B cell (primary cell): ENCODE data around the gene DKK3. TPM values are rescaled to one million over a fixed set of nuclear protein-coding genes. Genes with fewer than 3 reads are reported as not detected.

Experiments used
- ATAC-seq: fragments of 200-7000 bp; cut with Tn5 transposase; one replicate; pipeline ENCODE4 v1.10.0; 2021; ENCODE audit warnings: low read depth, mild to moderate bottlenecking, moderate number of reproducible peaks, moderate library complexity
- CTCF ChIA-PET: fragments of 350-600 bp; sonication (Branson Sonifier 250); formaldehyde crosslinking; loops from one replicate; lab custom pipeline; 2021; ENCODE audit warnings: antibody characterized with exemption, inconsistent platforms; lab: Charles Lee
- POLR2A ChIA-PET: fragments of 350-600 bp; sonication (Branson Sonifier 250); formaldehyde crosslinking; loops from one replicate; lab custom pipeline; 2021; ENCODE audit warnings: antibody characterized with exemption; lab: Charles Lee
- DNase-seq: peaks from one replicate; pipeline ENCODE4 v3.0.0; 2013
- H2AFZ ChIP-seq: 2 replicates; pipeline ENCODE4 v1.6.1; 2012; ENCODE audit warnings: mild to moderate bottlenecking, low read depth, low read length; ENCODE audit not compliant: insufficient read depth, poor library complexity, severe bottlenecking
- H3K27ac ChIP-seq, 2 donors: 1 replicate in 1 of 2; 2 replicates in 1 of 2; pipeline ENCODE4 v1.5.1; 2012 to 2013; ENCODE audit warnings: low read length in 2 of 2, mild to moderate bottlenecking in 2 of 2, moderate library complexity in 1 of 2
- H3K27me3 ChIP-seq, 4 experiments: fragments of 200-600 bp in 1 of 4; sonication (generic) in 1 of 4; replicated peaks in 1 of 4; 1 replicate in 2 of 4; 2 replicates in 2 of 4; pipeline versions ENCODE4 v1.6.1 to v1.7.0; 2013 to 2016; ENCODE audit warnings: low read length in 3 of 4, mild to moderate bottlenecking in 2 of 4, mixed read lengths in 1 of 4, moderate library complexity in 1 of 4; ENCODE audit not compliant: insufficient read depth in 4 of 4, control insufficient read depth in 3 of 4; ENCODE audit errors: control extremely low read depth in 1 of 4
- H3K36me3 ChIP-seq, 2 experiments: replicated peaks in 1 of 2; 1 replicate in 1 of 2; 2 replicates in 1 of 2; pipeline versions ENCODE4 v1.6.1 to v1.7.1; 2013; ENCODE audit warnings: low read length in 1 of 2; ENCODE audit not compliant: insufficient read depth in 2 of 2, control insufficient read depth in 1 of 2; ENCODE audit errors: control extremely low read depth in 1 of 2, extremely low read depth in 1 of 2
- H3K4me1 ChIP-seq, 2 donors: fragments of 200-600 bp in 1 of 2; sonication (generic) in 1 of 2; 1 replicate in 1 of 2; 2 replicates in 1 of 2; pipeline versions ENCODE4 v1.5.1 to v1.6.1; 2013 to 2017; ENCODE audit warnings: low read length in 2 of 2; ENCODE audit not compliant: control insufficient read depth in 2 of 2, insufficient read depth in 2 of 2
- H3K4me2 ChIP-seq: replicated peaks from 2 replicates; pipeline ENCODE3; 2012; ENCODE audit warnings: mild to moderate bottlenecking, low read depth, low read length; ENCODE audit not compliant: poor library complexity, severe bottlenecking
- H3K4me3 ChIP-seq, 5 experiments: fragments of 200-600 bp in 1 of 5; sonication (generic) in 1 of 5; 1 replicate in 3 of 5; 2 replicates in 2 of 5; pipeline versions ENCODE4 v1.5.1 to v1.7.0; 2011 to 2016; ENCODE audit warnings: low read length in 4 of 5, mild to moderate bottlenecking in 4 of 5, low read depth in 2 of 5, control low read depth in 1 of 5, moderate library complexity in 1 of 5; ENCODE audit not compliant: insufficient read depth in 1 of 5; ENCODE audit errors: control extremely low read depth in 1 of 5, extremely low read depth in 1 of 5
- H3K79me2 ChIP-seq: fragments of 200-600 bp; sonication (generic); one replicate; pipeline ENCODE4 v1.6.0; 2016; ENCODE audit warnings: low read length; ENCODE audit not compliant: control insufficient read depth, insufficient read depth
- H3K9ac ChIP-seq: fragments of 200-600 bp; sonication (generic); 2 replicates; pipeline ENCODE4 v1.6.1; 2017; ENCODE audit warnings: mild to moderate bottlenecking, low read length, moderate library complexity
- H3K9me3 ChIP-seq, 3 donors: one replicate each; pipeline versions ENCODE4 v1.6.1 to v1.7.1; 2013; ENCODE audit warnings: low read length in 2 of 3; ENCODE audit not compliant: control insufficient read depth in 2 of 3, insufficient read depth in 1 of 3; ENCODE audit errors: control extremely low read depth in 1 of 3
- H4K20me1 ChIP-seq: 2 replicates; pipeline ENCODE4 v1.6.0; 2012; ENCODE audit warnings: mild to moderate bottlenecking, low read length; ENCODE audit not compliant: insufficient read depth, control insufficient read depth, poor library complexity, severe bottlenecking
- H3K27ac Mint-ChIP-seq: one replicate; pipeline ENCODE4 v1.8.0; 2021; ENCODE audit warnings: mixed read lengths
- H3K27me3 Mint-ChIP-seq: one replicate; pipeline ENCODE4 v1.8.0; 2021; ENCODE audit warnings: mixed read lengths
- H3K4me1 Mint-ChIP-seq: one replicate; pipeline ENCODE4 v1.8.0; 2021; ENCODE audit warnings: mixed read lengths
- H3K4me3 Mint-ChIP-seq: one replicate; pipeline ENCODE4 v1.8.0; 2021; ENCODE audit warnings: mixed read lengths
- H3K9me3 Mint-ChIP-seq: one replicate; pipeline ENCODE4 v1.8.0; 2022; ENCODE audit warnings: mixed read lengths; ENCODE audit not compliant: insufficient read depth
- EZH2 ChIP-seq: IDR thresholded peaks from 2 replicates; pipeline ENCODE4 v1.6.1; 2012; ENCODE audit warnings: borderline replicate concordance, low read depth, mild to moderate bottlenecking, moderate library complexity, low read length; ENCODE audit not compliant: insufficient read depth, poor library complexity, severe bottlenecking
- WGBS: methylation state at CpG from one replicate; pipeline ENCODE4 v1.1.5; 2013; ENCODE audit warnings: missing lambda C conversion rate; ENCODE audit not compliant: insufficient coverage; 5-methylcytosine and 5-hydroxymethylcytosine counted together
- intact Hi-C: fragments of 100-400 bp; cut with micrococcal nuclease; formaldehyde crosslinking; loops from one replicate; pipeline ENCODE4 v1.10.0; 2022
- polyA plus RNA-seq: library from polyadenylated mRNA; depleted of rRNA; stranded (reverse); fragments of >200 nt; gene quantifications from 2 replicates; pipeline ENCODE4 v1.2.3, GENCODE V29; 2012
- total RNA-seq, 2 donors: library from RNA; stranded (reverse); fragments of 120-200 nt in 1 of 2; gene quantifications; 1 replicate in 1 of 2; 2 replicates in 1 of 2; pipeline versions ENCODE4 v1.2.3 to v1.2.4, GENCODE V29; 2013 to 2022
- TF ChIP-seq, protein P1 (sequence below): fragments of 200-600 bp; IDR thresholded peaks from one replicate; pipeline ENCODE4 v1.8.0; 2022; ENCODE audit warnings: antibody characterized with exemption, mild to moderate bottlenecking

Gene DKK3
- total and polyA plus RNA-seq, 2 donors (not counting 1 experiment from before 2014, with no cell fraction given) = 0.33 TPM; not detected in 1

DNA sequence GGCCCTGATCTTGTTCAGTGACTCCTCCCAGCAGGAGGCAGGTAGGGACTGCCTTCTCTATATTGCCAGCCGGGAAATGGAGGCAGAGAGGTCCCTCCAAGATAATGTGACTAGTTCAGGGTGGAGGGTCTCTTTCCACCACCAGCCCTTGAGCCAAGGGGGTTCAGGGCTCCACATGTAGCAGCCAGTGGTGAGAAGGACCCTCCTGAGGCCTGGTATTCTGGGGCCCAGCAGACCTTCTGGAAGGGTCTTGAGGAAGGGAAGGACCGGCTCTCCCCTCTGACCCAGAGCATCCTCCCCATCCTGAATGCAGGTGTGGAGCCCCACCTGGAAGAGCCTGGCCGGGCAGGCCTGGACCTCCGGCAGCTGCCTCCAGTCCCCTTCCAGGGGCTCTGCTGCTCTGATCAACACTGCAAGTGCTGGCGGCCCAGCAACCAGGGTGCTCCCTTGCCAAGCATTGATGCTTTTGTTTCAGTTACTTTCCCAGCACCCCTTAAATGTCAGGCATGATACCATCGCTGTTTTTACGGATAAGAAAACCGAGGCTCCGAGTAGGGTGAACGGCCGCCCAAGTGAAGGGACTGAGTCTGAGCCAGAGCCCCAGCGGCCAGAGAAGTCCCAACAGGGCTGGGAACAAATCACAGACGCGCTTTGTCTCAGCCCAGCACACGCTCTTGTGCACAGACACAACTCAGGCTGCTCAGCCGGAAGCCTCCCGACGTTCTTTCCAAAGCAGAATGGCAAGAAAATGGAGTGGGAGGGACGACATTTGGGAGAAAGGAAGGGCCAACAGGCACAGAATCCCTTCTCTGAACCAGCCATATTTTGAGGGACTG is 38.8 kb downstream of the DKK3 start:
- 93% methylated on average over 14 of the region's 19 CpGs for WGBS
- H3K4me1 ChIP-seq = no peaks in the 10 kb centered on the region
- no peaks in the 10 kb centered on the region for H3K36me3 ChIP-seq
- H4K20me1 ChIP-seq = no peaks in the 10 kb centered on the region
- ATAC-seq = no peak
- no peak overlapping the region for H3K4me3 ChIP-seq
- no peak overlapping the region for H2AFZ ChIP-seq
- H3K4me2 ChIP-seq = no peak overlapping the region
- no peak overlapping the region for H3K9ac ChIP-seq
- H3K4me3 Mint-ChIP-seq = no peak overlapping the region
- intact Hi-C loops = no loop called here
- TF ChIP-seq, protein P1, sequence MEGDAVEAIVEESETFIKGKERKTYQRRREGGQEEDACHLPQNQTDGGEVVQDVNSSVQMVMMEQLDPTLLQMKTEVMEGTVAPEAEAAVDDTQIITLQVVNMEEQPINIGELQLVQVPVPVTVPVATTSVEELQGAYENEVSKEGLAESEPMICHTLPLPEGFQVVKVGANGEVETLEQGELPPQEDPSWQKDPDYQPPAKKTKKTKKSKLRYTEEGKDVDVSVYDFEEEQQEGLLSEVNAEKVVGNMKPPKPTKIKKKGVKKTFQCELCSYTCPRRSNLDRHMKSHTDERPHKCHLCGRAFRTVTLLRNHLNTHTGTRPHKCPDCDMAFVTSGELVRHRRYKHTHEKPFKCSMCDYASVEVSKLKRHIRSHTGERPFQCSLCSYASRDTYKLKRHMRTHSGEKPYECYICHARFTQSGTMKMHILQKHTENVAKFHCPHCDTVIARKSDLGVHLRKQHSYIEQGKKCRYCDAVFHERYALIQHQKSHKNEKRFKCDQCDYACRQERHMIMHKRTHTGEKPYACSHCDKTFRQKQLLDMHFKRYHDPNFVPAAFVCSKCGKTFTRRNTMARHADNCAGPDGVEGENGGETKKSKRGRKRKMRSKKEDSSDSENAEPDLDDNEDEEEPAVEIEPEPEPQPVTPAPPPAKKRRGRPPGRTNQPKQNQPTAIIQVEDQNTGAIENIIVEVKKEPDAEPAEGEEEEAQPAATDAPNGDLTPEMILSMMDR = no peak
- TF ChIP-seq EZH2 = no peak
- H3K79me2 ChIP-seq = no peaks in the 10 kb centered on the region
- H3K27ac ChIP-seq = no peak overlapping the region
- H3K27ac Mint-ChIP-seq = no peak overlapping the region
- H3K27me3 Mint-ChIP-seq = peaks cover 10% of the 10 kb centered on the region
- DNase-seq = no peak
- no peaks in the 10 kb centered on the region for H3K9me3 ChIP-seq
- POLR2A ChIA-PET = no interaction called here
- H3K4me1 Mint-ChIP-seq = no peaks in the 10 kb centered on the region
- H3K27me3 ChIP-seq = peaks cover 0 to 6% (median 0%) of the 10 kb centered on the region in 4 experiments
- no peaks in the 10 kb centered on the region for H3K9me3 Mint-ChIP-seq
- CTCF ChIA-PET = no interaction called here
